HL-60 (cell line): Measurements from ENCODE around the gene HAO2.

Experiments used
- DNase-seq, 2 experiments: peaks; one replicate each; pipeline ENCODE4 v3.0.0-alpha.2; 2010 to 2020; ENCODE audit warnings: low read depth in 1 of 2, low spot score in 1 of 2
- H3K27ac ChIP-seq: fragments of 250-450 bp; sonication (Bioruptor Pico); replicated peaks from 2 replicates; pipeline ENCODE4 v1.5.1; 2020; ENCODE audit warnings: mild to moderate bottlenecking, moderate library complexity
- H3K27me3 ChIP-seq: fragments of 250-450 bp; sonication (Bioruptor Pico); 2 replicates; pipeline ENCODE4 v1.5.1; 2021; ENCODE audit warnings: mild to moderate bottlenecking, moderate library complexity; ENCODE audit not compliant: insufficient read depth, poor library complexity, severe bottlenecking
- H3K4me3 ChIP-seq: replicated peaks from 2 replicates; pipeline ENCODE4 v1.5.1; 2011; ENCODE audit warnings: mild to moderate bottlenecking, control low read depth, low read length; ENCODE audit not compliant: insufficient read depth
- CTCF ChIP-seq: IDR thresholded peaks from one replicate; pipeline ENCODE4 v1.5.1; 2011; ENCODE audit warnings: low read length, control low read depth, inconsistent platforms; ENCODE audit not compliant: insufficient read depth
- GABPA ChIP-seq: IDR thresholded peaks from 2 replicates; pipeline ENCODE4 v1.6.1; 2012; ENCODE audit warnings: low read depth
- POLR2AphosphoS5 ChIP-seq: IDR thresholded peaks from 2 replicates; pipeline ENCODE4 v1.6.1; 2012; ENCODE audit warnings: low read depth
- SPI1 ChIP-seq: IDR thresholded peaks from 2 replicates; pipeline ENCODE4 v1.6.1; 2012; ENCODE audit warnings: low read depth, mild to moderate bottlenecking, borderline replicate concordance
- TF ChIP-seq, protein P1 (sequence below): IDR thresholded peaks from 2 replicates; pipeline ENCODE4 v1.6.1; 2012; ENCODE audit warnings: low read depth; ENCODE audit not compliant: insufficient replicate concordance

Gene HAO2

DNA sequence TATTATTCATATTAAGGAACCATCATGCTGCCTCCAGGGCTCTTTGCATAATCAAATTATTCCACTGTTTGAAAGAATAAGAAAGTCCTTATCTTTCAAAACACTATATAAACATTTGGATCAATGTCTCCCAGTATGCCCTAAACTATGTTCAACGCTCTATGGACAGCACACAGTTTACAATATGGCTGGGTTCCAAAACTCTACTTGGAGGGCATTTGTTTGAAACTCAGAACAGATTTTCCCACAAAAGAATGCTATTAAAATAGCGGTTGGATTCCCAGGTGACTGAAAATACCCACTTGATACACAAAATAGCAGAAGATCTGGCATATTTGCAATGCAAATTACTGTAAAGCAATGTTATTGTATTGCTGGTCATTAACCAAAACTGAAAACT lies 3.2 kb downstream of the HAO2 start:
- Histone ChIP-seq H3K27ac (no peak overlapping the region), H3K4me3 (no peak overlapping the region), H3K27me3 (peaks cover 9% of the 10 kb centered on the region)
- DNase-seq: no peak
- no peak for TF ChIP-seq GABPA
- TF ChIP-seq, protein P1, sequence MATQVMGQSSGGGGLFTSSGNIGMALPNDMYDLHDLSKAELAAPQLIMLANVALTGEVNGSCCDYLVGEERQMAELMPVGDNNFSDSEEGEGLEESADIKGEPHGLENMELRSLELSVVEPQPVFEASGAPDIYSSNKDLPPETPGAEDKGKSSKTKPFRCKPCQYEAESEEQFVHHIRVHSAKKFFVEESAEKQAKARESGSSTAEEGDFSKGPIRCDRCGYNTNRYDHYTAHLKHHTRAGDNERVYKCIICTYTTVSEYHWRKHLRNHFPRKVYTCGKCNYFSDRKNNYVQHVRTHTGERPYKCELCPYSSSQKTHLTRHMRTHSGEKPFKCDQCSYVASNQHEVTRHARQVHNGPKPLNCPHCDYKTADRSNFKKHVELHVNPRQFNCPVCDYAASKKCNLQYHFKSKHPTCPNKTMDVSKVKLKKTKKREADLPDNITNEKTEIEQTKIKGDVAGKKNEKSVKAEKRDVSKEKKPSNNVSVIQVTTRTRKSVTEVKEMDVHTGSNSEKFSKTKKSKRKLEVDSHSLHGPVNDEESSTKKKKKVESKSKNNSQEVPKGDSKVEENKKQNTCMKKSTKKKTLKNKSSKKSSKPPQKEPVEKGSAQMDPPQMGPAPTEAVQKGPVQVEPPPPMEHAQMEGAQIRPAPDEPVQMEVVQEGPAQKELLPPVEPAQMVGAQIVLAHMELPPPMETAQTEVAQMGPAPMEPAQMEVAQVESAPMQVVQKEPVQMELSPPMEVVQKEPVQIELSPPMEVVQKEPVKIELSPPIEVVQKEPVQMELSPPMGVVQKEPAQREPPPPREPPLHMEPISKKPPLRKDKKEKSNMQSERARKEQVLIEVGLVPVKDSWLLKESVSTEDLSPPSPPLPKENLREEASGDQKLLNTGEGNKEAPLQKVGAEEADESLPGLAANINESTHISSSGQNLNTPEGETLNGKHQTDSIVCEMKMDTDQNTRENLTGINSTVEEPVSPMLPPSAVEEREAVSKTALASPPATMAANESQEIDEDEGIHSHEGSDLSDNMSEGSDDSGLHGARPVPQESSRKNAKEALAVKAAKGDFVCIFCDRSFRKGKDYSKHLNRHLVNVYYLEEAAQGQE: no peak
- no peak for TF ChIP-seq SPI1
- no peak for TF ChIP-seq POLR2AphosphoS5
- TF ChIP-seq CTCF: no peak

DNA sequence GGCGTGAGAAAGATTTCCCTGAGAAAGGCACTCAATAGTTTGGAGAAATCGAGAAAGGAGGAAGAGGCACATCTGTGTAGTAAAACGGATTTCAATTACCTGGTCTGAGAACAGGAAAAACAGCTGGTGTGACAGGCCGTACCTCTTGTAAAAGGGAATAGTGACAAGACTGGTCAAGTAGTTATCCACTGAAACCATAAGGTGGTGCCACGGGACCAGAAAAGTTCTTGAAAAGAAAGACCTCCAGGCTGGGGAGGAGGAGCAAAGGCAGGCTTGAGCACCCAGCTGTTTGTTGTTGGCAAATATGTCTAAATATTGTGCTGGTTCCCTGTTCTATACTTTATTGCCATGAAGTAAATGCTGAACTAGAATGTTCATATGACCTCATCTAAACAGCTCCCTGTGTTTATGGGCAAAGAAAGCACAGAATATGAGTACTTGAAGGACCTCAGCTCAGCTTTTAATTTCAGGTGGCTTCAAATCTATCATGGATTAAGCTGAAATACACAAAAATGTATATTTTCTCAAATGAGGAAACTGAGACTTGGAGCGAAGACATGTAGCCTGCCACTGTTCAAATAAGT lies 4.0 kb downstream of the HAO2 start:
- no peak overlapping the region for H3K4me3 ChIP-seq
- peaks cover 9% of the 10 kb centered on the region for H3K27me3 ChIP-seq
- no peak overlapping the region for H3K27ac ChIP-seq
- TF ChIP-seq GABPA: no peak
- no peak for TF ChIP-seq POLR2AphosphoS5
- no peak for TF ChIP-seq SPI1
- TF ChIP-seq CTCF: no peak
- TF ChIP-seq, protein P1: no peak
- no peak for DNase-seq

DNA sequence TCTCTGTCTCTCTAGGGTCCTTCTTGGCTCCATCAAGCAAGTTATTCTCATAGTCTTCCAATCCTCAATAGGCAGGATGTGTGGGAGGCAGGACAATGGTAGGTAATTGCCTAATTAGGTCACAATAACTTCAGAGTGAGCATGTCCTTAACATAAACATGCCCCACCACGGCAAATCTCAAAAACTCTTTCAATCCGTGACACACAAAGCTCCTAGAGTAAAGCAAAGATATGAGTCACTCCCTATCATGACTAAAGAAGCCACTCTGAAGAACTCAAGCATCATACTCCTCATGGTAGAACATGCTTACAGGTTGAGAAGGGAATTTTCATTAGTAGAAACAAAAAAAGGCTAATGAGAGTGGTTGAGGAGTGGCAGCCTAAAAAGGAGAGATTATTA lies 4.9 kb downstream of the HAO2 start:
- no peak overlapping the region for H3K4me3 ChIP-seq
- peaks cover 9% of the 10 kb centered on the region for H3K27me3 ChIP-seq
- TF ChIP-seq SPI1 (no peak), POLR2AphosphoS5 (no peak), CTCF (no peak), GABPA (no peak)
- TF ChIP-seq, protein P1: no peak
- no peak for DNase-seq
- H3K27ac ChIP-seq: no peak overlapping the region
